Globus pallidus (tissue), 1 donor: ENCODE results near the gene RTP2.

ENCODE experiments used
- DNase-seq: peaks from one replicate; pipeline ENCODE4 v3.0.0-alpha.2; 2015; ENCODE audit warnings: low spot score

The RTP2 gene

DNA sequence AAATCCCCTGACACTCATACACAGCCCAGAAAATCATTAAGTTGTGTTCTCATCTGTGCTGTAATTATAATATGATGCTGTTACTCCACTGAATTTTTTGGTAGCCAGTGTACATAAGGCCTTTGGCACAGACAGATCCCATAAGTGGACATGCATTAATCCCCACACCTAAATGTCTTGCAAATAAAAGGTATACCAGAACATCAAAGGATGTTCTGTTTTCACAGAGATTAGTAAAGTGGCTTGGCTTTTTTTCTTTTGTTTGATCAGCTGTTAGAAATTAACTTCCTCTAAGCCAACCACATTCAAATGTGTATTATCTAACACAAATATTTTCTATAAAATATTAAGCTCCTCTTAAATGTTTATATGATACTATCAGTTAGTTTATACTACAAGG, 34.8 kb downstream of the RTP2 start:
- no peak for DNase-seq

DNA sequence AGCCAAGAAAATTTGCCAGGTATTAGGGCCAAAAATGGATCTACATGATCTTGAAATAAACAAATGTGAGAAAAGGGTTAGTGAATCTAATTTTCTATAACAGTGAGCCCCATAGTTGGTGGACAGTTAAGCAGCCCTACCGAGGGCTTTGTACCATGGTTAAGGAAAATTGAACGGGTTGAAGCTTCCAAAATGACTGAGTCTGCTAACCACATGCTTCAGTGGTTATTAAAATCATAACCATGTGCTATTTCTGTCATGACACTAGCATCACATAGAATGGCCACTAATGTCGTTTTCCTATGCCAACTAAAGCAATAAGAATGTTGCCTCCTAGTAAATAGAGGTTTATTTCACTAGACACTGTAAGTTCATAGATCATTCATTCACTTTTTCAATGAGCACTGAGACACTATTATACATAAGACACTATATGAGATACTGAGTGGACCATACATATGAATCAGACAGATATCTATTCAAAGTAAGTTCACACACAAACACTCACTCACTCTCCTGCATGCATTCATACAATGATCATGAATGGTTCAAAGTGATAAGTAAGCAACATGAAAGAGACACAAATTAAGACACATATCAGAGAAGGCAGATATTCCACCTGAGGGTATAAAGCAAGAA, 36.5 kb downstream of the RTP2 start:
- no peak for DNase-seq

DNA sequence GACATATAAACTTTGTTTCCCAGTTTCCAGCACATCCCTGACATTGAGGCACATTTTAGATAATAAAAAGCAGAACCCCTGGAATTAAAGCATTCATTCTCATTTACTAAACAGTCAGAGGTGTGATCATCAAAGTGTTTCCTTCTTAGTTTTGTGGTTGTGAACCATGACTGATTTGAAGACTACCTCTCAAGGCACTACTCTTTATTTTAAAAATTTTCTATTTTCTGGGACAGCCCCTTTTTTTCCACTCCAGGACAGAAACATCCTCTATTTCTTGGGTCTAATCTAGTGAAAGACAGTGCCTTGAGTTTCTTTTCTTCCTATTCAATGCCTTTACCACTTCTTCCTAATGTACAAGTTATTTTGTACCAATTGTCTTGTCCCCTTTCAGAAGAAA, 37.3 kb downstream of the RTP2 start:
- DNase-seq: no peak

DNA sequence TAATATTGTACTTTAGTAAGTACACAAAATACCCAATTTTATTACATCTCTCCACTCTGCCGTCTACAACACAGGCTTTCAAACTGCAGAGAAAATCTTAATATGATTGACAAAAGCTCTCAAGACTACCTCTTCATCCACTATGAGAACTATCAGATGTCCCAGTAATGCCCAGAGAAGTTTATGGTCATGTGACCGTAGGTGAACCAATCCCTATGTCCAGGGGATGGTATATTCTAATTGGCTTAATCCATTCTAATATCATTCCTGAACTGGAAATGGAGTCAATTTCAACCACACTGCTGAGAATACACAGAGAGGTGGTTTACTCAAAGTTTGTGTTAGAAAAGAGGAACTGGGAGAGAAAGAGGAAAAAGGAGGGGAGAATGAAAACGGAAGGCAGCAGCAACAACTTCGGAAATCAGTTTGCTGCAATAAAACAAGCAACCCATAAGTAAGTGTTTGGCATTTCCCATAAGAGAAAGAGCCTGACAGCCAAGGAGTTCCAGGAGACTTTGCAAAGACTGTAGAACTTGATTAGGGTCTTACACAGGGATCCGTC, 39.4 kb downstream of the RTP2 start:
- no peak for DNase-seq

DNA sequence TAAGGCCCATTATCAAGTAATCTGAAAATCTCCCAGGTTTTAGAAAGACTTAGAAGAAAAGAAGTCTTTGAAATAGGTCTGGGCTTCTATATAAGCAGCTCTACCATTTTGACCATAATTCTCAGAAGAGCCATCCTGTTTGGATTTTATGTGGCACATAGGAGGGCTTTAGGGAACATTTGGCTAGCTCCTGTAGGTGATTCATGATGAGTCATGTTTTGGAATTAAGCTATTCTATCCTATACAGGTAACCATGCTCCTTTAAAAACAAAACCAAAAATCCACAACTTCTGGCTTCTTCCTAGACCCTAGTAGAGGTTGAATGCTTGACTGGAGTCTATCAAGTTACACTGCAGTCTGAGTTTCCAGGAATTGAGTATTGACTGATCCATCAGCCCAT, 41.1 kb downstream of the RTP2 start:
- no peak for DNase-seq

DNA sequence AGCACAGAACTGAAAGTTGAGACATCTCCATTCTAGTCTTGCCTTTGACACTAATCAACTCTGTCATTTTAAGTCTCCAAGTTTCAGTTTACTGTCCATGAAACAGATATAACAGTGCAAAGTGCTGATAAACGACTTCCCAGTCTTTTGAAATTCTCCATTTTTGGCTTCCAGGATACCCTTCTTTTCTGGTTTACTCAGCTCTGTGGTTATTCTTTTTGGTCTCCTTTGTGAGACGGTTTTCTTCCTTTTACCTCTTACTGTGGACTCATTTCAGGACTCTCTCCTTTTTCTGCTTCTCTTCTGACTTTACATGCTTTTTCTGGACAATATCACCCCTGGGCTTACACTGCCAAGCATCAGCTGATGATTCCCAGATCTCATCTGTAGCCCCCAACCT, 51.1 kb downstream of the RTP2 start:
- no peak for DNase-seq
